HEK293 (cell line): ENCODE data around the gene HTR1B.

Experiments
- CTCF ChIA-PET: fragments of 350-600 bp; formaldehyde crosslinking; extraction: SDS; loops from one replicate; lab custom pipeline; 2021; ENCODE audit warnings: antibody characterized with exemption; lab: Yijun Ruan, JAX
- POLR2A ChIA-PET: fragments of 300-600 bp; formaldehyde crosslinking; extraction: SDS; loops from one replicate; lab custom pipeline; 2020; ENCODE audit warnings: antibody characterized with exemption, inconsistent platforms; lab: Yijun Ruan, JAX
- H3K27ac ChIP-seq: fragments of 200-500 bp; sonication (Bioruptor generic); 2 replicates; pipeline ENCODE4 v1.5.1; 2014; ENCODE audit warnings: low read depth, low read length, control low read depth, inconsistent platforms; ENCODE audit errors: extremely low read depth
- H3K36me3 ChIP-seq, 2 experiments: fragments of 200-500 bp in 1 of 2; sonication (Bioruptor generic) in 1 of 2; 1 replicate in 1 of 2; 2 replicates in 1 of 2; pipeline ENCODE4 v1.5.1; 2014 to 2017; ENCODE audit warnings: inconsistent platforms in 2 of 2, low read length in 2 of 2; ENCODE audit not compliant: control insufficient read depth in 2 of 2, insufficient read depth in 1 of 2
- H3K4me1 ChIP-seq: fragments of 200-500 bp; sonication (Bioruptor generic); 2 replicates; pipeline ENCODE4 v1.5.1; 2014; ENCODE audit warnings: mild to moderate bottlenecking, low read length, inconsistent platforms; ENCODE audit not compliant: control insufficient read depth, insufficient read depth
- H3K4me3 ChIP-seq: 2 replicates; pipeline ENCODE4 v1.5.1; 2011; ENCODE audit warnings: low read depth, mild to moderate bottlenecking, control low read depth, low read length, moderate library complexity
- H3K9me3 ChIP-seq: fragments of 200-500 bp; sonication (Bioruptor generic); 2 replicates; pipeline ENCODE4 v1.5.1; 2014; ENCODE audit warnings: low read depth, low read length, inconsistent platforms; ENCODE audit not compliant: control insufficient read depth, insufficient read depth
- EGR2 ChIP-seq: fragments of 450-650 bp; formaldehyde crosslinking; IDR thresholded peaks from 2 replicates; pipeline ENCODE4 v1.5.1; 2016; ENCODE audit warnings: low read depth, missing biosample characterization, missing genetic modification characterization
- HOXA7 ChIP-seq: sonication (generic); formaldehyde crosslinking; IDR thresholded peaks from 2 replicates; pipeline ENCODE4 v1.8.1; 2022; ENCODE audit warnings: missing genetic modification reagents, borderline replicate concordance
- HOXD13 ChIP-seq: sonication (generic); formaldehyde crosslinking; IDR thresholded peaks from 2 replicates; pipeline ENCODE4 v1.8.0; 2022; ENCODE audit warnings: missing genetic modification reagents, borderline replicate concordance
- SCRT1 ChIP-seq: fragments of 450-650 bp; formaldehyde crosslinking; IDR thresholded peaks from 2 replicates; pipeline ENCODE4 v1.5.1; 2016; ENCODE audit warnings: missing biosample characterization, missing genetic modification characterization, borderline replicate concordance
- ZNF112 ChIP-seq: fragments of 450-650 bp; formaldehyde crosslinking; IDR thresholded peaks from 2 replicates; pipeline ENCODE4 v1.5.0; 2017; ENCODE audit warnings: missing biosample characterization, missing genetic modification characterization
- ZNF138 ChIP-seq: fragments of 450-650 bp; formaldehyde crosslinking; IDR thresholded peaks from 2 replicates; pipeline ENCODE4 v1.5.1; 2016; ENCODE audit warnings: missing biosample characterization, missing genetic modification characterization, borderline replicate concordance
- ZNF184 ChIP-seq: fragments of 450-650 bp; IDR thresholded peaks from 2 replicates; pipeline ENCODE4 v1.5.1; 2018; ENCODE audit warnings: missing biosample characterization, mild to moderate bottlenecking, missing genetic modification characterization
- ZNF335 ChIP-seq: fragments of 450-650 bp; formaldehyde crosslinking; conservative IDR thresholded peaks from 2 replicates; pipeline ENCODE4 v1.5.1; 2016; ENCODE audit warnings: missing biosample characterization, missing genetic modification characterization
- ZNF394 ChIP-seq: fragments of 450-650 bp; formaldehyde crosslinking; IDR thresholded peaks from 2 replicates; pipeline ENCODE4 v1.5.1; 2016; ENCODE audit warnings: missing biosample characterization, missing genetic modification characterization, mild to moderate bottlenecking, moderate library complexity, borderline replicate concordance
- ZNF426 ChIP-seq: fragments of 450-650 bp; formaldehyde crosslinking; IDR thresholded peaks from 2 replicates; pipeline ENCODE4 v1.5.1; 2017; ENCODE audit warnings: missing biosample characterization, missing genetic modification characterization, mild to moderate bottlenecking, inconsistent platforms, moderate library complexity
- ZNF501 ChIP-seq: fragments of 450-650 bp; formaldehyde crosslinking; IDR thresholded peaks from 2 replicates; pipeline ENCODE4 v1.5.1; 2016; ENCODE audit warnings: missing biosample characterization, missing genetic modification characterization
- ZNF514 ChIP-seq: fragments of 450-650 bp; formaldehyde crosslinking; IDR thresholded peaks from 2 replicates; pipeline ENCODE4 v1.5.1; 2016; ENCODE audit warnings: missing biosample characterization, missing genetic modification characterization
- ZNF529 ChIP-seq: fragments of 450-650 bp; formaldehyde crosslinking; IDR thresholded peaks from 2 replicates; pipeline ENCODE4 v1.5.1; 2017; ENCODE audit warnings: missing genetic modification characterization, missing biosample characterization; ENCODE audit not compliant: insufficient replicate concordance
- ZNF549 ChIP-seq: fragments of 450-650 bp; IDR thresholded peaks from 2 replicates; pipeline ENCODE4 v1.5.1; 2018; ENCODE audit warnings: missing biosample characterization, missing genetic modification characterization, mild to moderate bottlenecking, inconsistent platforms, moderate library complexity
- ZNF610 ChIP-seq: fragments of 450-650 bp; formaldehyde crosslinking; IDR thresholded peaks from 2 replicates; pipeline ENCODE4 v1.5.1; 2016; ENCODE audit warnings: missing biosample characterization, missing genetic modification characterization, borderline replicate concordance
- ZNF621 ChIP-seq: fragments of 450-650 bp; formaldehyde crosslinking; IDR thresholded peaks from 2 replicates; pipeline ENCODE4 v1.5.1; 2017; ENCODE audit warnings: missing biosample characterization, missing genetic modification characterization
- ZNF664 ChIP-seq: fragments of 450-650 bp; formaldehyde crosslinking; IDR thresholded peaks from 2 replicates; pipeline ENCODE4 v1.5.1; 2016; ENCODE audit warnings: missing biosample characterization, missing genetic modification characterization
- ZNF701 ChIP-seq: fragments of 450-650 bp; formaldehyde crosslinking; IDR thresholded peaks from 2 replicates; pipeline ENCODE4 v1.5.1; 2016; ENCODE audit warnings: missing biosample characterization, missing genetic modification characterization
- ZNF707 ChIP-seq: fragments of 450-650 bp; formaldehyde crosslinking; IDR thresholded peaks from 2 replicates; pipeline ENCODE4 v1.5.1; 2016; ENCODE audit warnings: missing biosample characterization, missing genetic modification characterization
- ZNF776 ChIP-seq: fragments of 450-650 bp; formaldehyde crosslinking; IDR thresholded peaks from 2 replicates; pipeline ENCODE4 v1.5.0; 2017; ENCODE audit warnings: missing biosample characterization, missing genetic modification characterization, borderline replicate concordance
- TF ChIP-seq, protein P1 (sequence below): fragments of 450-650 bp; formaldehyde crosslinking; IDR thresholded peaks from 2 replicates; pipeline ENCODE4 v1.5.1; 2016; ENCODE audit warnings: missing biosample characterization, missing genetic modification characterization, borderline replicate concordance
- TF ChIP-seq, protein P2 (sequence below): sonication (generic); formaldehyde crosslinking; IDR thresholded peaks from 2 replicates; pipeline ENCODE4 v1.8.1; 2022; ENCODE audit warnings: mild to moderate bottlenecking, moderate library complexity, missing genetic modification reagents

The HTR1B gene

DNA sequence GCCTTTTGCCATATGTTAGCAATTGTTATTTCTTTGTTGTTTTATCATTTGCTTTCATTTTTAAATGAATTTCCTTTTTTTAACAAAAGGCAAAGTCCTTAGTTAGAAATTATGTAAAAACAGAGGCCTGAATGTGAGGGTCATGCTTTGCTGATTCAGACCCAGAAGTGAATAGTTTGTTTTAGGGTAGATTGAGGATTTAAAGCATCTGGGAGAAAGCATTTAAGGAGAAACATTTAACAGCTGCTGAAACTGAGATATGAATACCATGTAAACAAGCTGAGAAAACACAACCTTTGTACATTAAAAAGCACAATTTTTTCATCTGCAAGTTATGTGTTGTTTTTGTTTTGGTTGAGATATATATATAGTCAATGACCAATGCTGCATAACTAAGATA is 8.0 kb downstream of the HTR1B start (continued):
- TF ChIP-seq, protein P1, sequence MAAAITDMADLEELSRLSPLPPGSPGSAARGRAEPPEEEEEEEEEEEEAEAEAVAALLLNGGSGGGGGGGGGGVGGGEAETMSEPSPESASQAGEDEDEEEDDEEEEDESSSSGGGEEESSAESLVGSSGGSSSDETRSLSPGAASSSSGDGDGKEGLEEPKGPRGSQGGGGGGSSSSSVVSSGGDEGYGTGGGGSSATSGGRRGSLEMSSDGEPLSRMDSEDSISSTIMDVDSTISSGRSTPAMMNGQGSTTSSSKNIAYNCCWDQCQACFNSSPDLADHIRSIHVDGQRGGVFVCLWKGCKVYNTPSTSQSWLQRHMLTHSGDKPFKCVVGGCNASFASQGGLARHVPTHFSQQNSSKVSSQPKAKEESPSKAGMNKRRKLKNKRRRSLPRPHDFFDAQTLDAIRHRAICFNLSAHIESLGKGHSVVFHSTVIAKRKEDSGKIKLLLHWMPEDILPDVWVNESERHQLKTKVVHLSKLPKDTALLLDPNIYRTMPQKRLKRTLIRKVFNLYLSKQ (tag by site-specific recombination): no peak

DNA sequence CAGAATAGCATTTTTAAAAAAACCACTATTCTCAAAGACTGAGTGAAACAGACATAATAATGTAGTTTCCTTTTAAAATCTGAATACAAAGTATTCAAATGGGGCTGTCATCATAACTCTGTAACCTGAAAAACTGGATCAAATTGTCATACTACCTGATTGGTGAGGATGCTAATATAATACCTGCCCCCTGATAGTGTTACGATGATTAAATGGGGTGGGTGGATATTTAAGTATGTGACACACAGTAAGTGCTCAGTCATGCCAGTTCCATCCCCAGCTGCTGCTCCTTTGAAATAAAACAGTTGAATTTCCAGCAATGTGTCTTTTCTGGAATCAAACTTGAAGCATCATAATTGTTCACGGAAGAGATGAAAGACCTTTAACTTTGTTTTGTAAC is 8.9 kb downstream of the HTR1B start:
- Histone ChIP-seq H3K4me1 (no peaks in the 10 kb centered on the region), H3K4me3 (no peak overlapping the region), H3K27ac (no peak overlapping the region), H3K9me3 (no peaks in the 10 kb centered on the region), H3K36me3 (no peaks in the 10 kb centered on the region)
- CTCF ChIA-PET: no interaction called here
- TF ChIP-seq ZNF701 (tag by site-specific recombination) (no peak), EGR2 (no peak)
- POLR2A ChIA-PET: no interaction called here

DNA sequence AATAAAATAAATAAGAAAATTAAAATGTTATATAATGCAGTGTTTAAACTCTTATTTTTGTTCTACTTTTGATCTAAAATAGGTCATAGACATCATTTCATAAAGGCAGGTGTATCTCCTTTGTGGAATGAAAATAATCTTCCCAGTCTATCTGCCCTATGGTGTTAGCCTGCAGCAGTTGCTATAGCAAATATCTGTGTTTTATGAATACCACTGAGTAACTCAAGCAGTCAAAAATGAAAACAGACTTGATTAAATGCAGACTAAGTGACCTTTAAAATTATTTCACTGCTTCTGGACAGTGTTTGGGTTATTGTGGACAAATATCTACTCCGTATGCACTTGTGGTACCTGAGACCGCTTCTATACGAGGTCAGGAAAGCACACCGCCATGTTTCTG is 11.8 kb downstream of the HTR1B start:
- no peaks in the 10 kb centered on the region for H3K36me3 ChIP-seq
- H3K27ac ChIP-seq: no peak overlapping the region
- POLR2A ChIA-PET: no interaction called here
- H3K4me1 ChIP-seq: no peaks in the 10 kb centered on the region
- no peak for TF ChIP-seq ZNF529 (tag by site-specific recombination)
- no peak for TF ChIP-seq HOXD13 (CRISPR knock-in tag)
- TF ChIP-seq ZNF426 (tag by site-specific recombination): no peak
- TF ChIP-seq SCRT1 (tag by site-specific recombination): no peak
- no peak for TF ChIP-seq ZNF112 (tag by site-specific recombination)
- no peaks in the 10 kb centered on the region for H3K9me3 ChIP-seq
- CTCF ChIA-PET: no interaction called here
- no peak overlapping the region for H3K4me3 ChIP-seq

DNA sequence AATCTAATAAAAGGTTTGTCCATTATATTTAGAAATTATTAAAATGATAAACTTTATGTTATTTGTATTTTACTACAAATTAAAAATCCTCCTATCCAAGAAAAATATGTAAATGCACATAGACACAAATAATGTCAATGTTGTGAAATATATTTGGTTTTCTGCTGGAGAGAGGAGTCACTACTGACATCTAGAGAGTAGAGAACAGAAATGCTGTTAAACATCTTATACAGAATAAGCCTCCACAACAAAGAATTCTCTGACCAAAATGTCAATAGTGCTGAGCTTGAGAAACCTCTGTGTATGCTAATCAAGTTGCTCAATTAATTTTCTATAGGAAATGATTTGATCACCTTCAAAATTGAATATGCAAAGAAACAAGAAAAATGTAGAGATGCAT is 12.4 kb downstream of the HTR1B start:
- ChIA-PET CTCF (no interaction called here), POLR2A (no interaction called here)
- Histone ChIP-seq H3K9me3 (no peaks in the 10 kb centered on the region), H3K36me3 (no peaks in the 10 kb centered on the region), H3K4me3 (no peak overlapping the region), H3K4me1 (no peaks in the 10 kb centered on the region), H3K27ac (no peak overlapping the region)
- no peak for TF ChIP-seq HOXA7 (CRISPR knock-in tag)
- TF ChIP-seq, protein P2, sequence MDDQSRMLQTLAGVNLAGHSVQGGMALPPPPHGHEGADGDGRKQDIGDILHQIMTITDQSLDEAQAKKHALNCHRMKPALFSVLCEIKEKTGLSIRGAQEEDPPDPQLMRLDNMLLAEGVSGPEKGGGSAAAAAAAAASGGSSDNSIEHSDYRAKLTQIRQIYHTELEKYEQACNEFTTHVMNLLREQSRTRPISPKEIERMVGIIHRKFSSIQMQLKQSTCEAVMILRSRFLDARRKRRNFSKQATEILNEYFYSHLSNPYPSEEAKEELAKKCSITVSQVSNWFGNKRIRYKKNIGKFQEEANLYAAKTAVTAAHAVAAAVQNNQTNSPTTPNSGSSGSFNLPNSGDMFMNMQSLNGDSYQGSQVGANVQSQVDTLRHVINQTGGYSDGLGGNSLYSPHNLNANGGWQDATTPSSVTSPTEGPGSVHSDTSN (CRISPR knock-in tag): no peak
- no peak for TF ChIP-seq ZNF514 (tag by site-specific recombination)
- TF ChIP-seq ZNF501 (tag by site-specific recombination): no peak
- TF ChIP-seq ZNF394 (tag by site-specific recombination): no peak
- TF ChIP-seq ZNF664 (tag by site-specific recombination): no peak
- no peak for TF ChIP-seq ZNF138
- TF ChIP-seq ZNF776: no peak
- no peak for TF ChIP-seq ZNF335 (tag by site-specific recombination)
- no peak for TF ChIP-seq ZNF610 (tag by site-specific recombination)
- TF ChIP-seq ZNF549 (tag by site-specific recombination): no peak
- TF ChIP-seq ZNF707 (tag by site-specific recombination): no peak
- TF ChIP-seq ZNF621: no peak
- no peak for TF ChIP-seq ZNF184
